ENCODE results near the gene EIF4G2. TPM values are rescaled to one million over a fixed set of nuclear protein-coding genes. Genes with fewer than 3 reads are reported as not detected.

Gene EIF4G2
- total and polyA plus RNA-seq, 2 experiments from 2014 or later, result 358 to 788 TPM

DNA sequence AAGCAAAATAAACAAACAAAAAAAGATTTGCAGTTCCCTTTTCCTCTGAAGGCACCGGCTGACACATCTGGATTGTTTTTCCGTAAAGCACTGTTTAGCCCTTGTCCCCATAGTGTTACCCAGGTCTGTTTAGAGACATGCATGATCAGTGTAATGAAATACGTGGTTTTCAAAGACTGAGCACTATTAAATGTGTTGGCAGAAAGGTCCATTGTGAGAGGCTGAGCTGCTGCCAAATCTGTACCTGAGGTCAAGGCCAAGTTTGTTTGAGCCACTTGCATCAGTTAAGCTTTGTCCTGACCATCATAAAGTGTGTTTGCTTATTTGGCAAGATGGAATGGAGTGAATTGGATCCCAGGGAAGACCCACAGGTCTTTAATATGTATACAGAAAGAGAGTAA is 31.3 kb downstream of the EIF4G2 start:
- no peaks in the 10 kb centered on the region for H3K27me3 ChIP-seq (ENCODE audit: insufficient read depth)
- Mint-ChIP-seq H3K36me3 (ENCODE audit: low read depth) (peaks cover 55% of the 10 kb centered on the region), H3K27ac (no peak overlapping the region), H3K4me3 (no peak overlapping the region), H3K27me3 (ENCODE audit: insufficient read depth, low read depth, poor library complexity) (no peaks in the 10 kb centered on the region), H3K4me1 (peaks cover 4% of the 10 kb centered on the region; the same call in 1 of the 3 replicates), H3K9me3 (no peaks in the 10 kb centered on the region)
- ATAC-seq (no peak), DNase-seq (ENCODE audit: low spot score) (no peak)
- no peaks in the 10 kb centered on the region; the same call in 1 of the 2 replicates for H4K20me1 ChIP-seq (replicated peaks; ENCODE audit: insufficient read depth)
- no peaks in the 10 kb centered on the region for H3K9me2 ChIP-seq (ENCODE audit: insufficient read depth)
- peaks cover 26% of the 10 kb centered on the region for H3K36me3 ChIP-seq (ENCODE audit: insufficient read depth)
- no peak overlapping the region for H3K4me3 ChIP-seq
- H3K27ac ChIP-seq (ENCODE audit: low read depth), result no peak overlapping the region
- no peaks in the 10 kb centered on the region for H3F3A ChIP-seq (replicated peaks; ENCODE audit: low read depth)
- no peaks in the 10 kb centered on the region for H3K79me2 ChIP-seq (replicated peaks; ENCODE audit: insufficient read depth)
- TF ChIP-seq CREB1 (CRISPR knock-in tag; IDR thresholded peaks at IDR 0.05; ENCODE audit: low read depth), result no peak
- H3K4me2 ChIP-seq, result no peak overlapping the region
- no peak overlapping the region for H2AFZ ChIP-seq
- no peaks in the 10 kb centered on the region for H3K4me1 ChIP-seq (ENCODE audit: insufficient read depth)

DNA sequence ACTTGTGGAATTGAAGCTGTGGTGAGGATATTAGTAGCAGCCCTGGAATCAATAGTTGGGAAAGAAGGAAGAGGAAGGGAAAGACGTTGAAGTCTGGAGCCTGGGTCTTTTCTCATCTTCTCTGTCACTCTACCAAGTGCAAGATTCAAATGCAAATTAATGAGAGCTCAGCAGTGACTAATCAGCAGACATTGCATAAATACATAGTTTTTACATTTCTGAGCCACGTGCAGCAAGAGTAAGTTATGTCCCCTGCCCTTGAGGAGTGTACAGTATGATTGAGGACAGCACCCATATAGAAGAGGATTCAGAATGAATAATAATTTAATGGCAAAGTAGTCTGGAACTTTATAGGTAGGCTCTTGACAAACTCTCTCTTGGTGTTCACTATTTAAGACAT is 33.9 kb downstream of the EIF4G2 start:
- Histone ChIP-seq H3K9me2 (ENCODE audit: insufficient read depth) (no peaks in the 10 kb centered on the region), H3K27me3 (ENCODE audit: insufficient read depth) (no peaks in the 10 kb centered on the region), H3F3A (replicated peaks; ENCODE audit: low read depth) (no peaks in the 10 kb centered on the region), H3K79me2 (replicated peaks; ENCODE audit: insufficient read depth) (no peaks in the 10 kb centered on the region), H3K4me2 (no peak overlapping the region), H3K27ac (ENCODE audit: low read depth) (no peak overlapping the region), H2AFZ (no peak overlapping the region), H3K36me3 (ENCODE audit: insufficient read depth) (peaks cover 32% of the 10 kb centered on the region), H4K20me1 (replicated peaks; ENCODE audit: insufficient read depth) (no peaks in the 10 kb centered on the region; the same call in 1 of the 2 replicates), H3K4me1 (ENCODE audit: insufficient read depth) (no peaks in the 10 kb centered on the region), H3K4me3 (no peak overlapping the region)
- Mint-ChIP-seq H3K4me1 (peaks cover 4% of the 10 kb centered on the region; the same call in 1 of the 3 replicates), H3K4me3 (no peak overlapping the region), H3K27me3 (ENCODE audit: insufficient read depth, low read depth, poor library complexity) (no peaks in the 10 kb centered on the region), H3K9me3 (no peaks in the 10 kb centered on the region), H3K27ac (no peak overlapping the region), H3K36me3 (ENCODE audit: low read depth) (peaks cover 79% of the 10 kb centered on the region)
- no peak for ATAC-seq
- no peak for TF ChIP-seq EZH2 (IDR thresholded peaks at IDR 0.05; ENCODE audit: low read depth, unreplicated experiment)
- TF ChIP-seq STAT1 (IDR thresholded peaks at IDR 0.05; ENCODE audit: unreplicated experiment), result no peak
- no peak for TF ChIP-seq ZNF331 (CRISPR knock-in tag; IDR thresholded peaks at IDR 0.05; ENCODE audit: low read depth)
- DNase-seq (ENCODE audit: low spot score), result no peak

DNA sequence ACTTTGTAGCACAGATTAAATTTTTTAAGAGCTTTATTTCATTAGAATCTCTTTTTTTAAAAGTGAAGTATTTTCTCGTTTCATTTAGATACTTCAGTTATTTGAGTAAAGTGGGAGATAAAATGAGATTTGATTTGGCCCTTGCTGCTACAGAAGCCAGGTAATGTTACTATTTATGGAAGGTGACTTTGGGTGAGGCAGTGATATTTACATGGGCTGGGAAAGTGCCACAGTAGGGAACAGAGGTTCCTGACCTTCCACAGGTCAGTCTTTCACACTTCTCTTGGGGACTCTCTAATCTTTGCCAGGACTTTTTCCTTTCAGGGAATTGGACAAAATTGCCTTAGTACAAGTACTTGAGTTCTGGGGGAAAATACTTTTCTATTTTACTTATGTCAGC is 37.3 kb downstream of the EIF4G2 start:
- no peak overlapping the region for H3K4me3 ChIP-seq
- H3F3A ChIP-seq (replicated peaks; ENCODE audit: low read depth), result no peaks in the 10 kb centered on the region
- H3K27ac ChIP-seq (ENCODE audit: low read depth), result no peak overlapping the region
- H4K20me1 ChIP-seq (replicated peaks; ENCODE audit: insufficient read depth), result no peaks in the 10 kb centered on the region
- H3K4me1 Mint-ChIP-seq, result peaks cover 18% of the 10 kb centered on the region
- H3K4me3 Mint-ChIP-seq, result no peak overlapping the region
- no peak for ATAC-seq
- H3K9me2 ChIP-seq (ENCODE audit: insufficient read depth), result no peaks in the 10 kb centered on the region
- H2AFZ ChIP-seq, result no peak overlapping the region
- no peak overlapping the region for H3K27ac Mint-ChIP-seq
- H3K27me3 Mint-ChIP-seq (ENCODE audit: insufficient read depth, low read depth, poor library complexity), result no peaks in the 10 kb centered on the region
- H3K27me3 ChIP-seq (ENCODE audit: insufficient read depth), result no peaks in the 10 kb centered on the region
- DNase-seq (ENCODE audit: low spot score), result no peak
- H3K79me2 ChIP-seq (replicated peaks; ENCODE audit: insufficient read depth), result no peaks in the 10 kb centered on the region
- peaks cover 70% of the 10 kb centered on the region for H3K36me3 Mint-ChIP-seq (ENCODE audit: low read depth)
- peaks cover 44% of the 10 kb centered on the region for H3K36me3 ChIP-seq (ENCODE audit: insufficient read depth)
- no peak overlapping the region for H3K4me2 ChIP-seq
- no peaks in the 10 kb centered on the region for H3K9me3 Mint-ChIP-seq
- peaks cover 7% of the 10 kb centered on the region for H3K4me1 ChIP-seq (ENCODE audit: insufficient read depth)
- TF ChIP-seq EZH2 (IDR thresholded peaks at IDR 0.05; ENCODE audit: low read depth, unreplicated experiment) (no peak), ZNF114 (CRISPR knock-in tag; IDR thresholded peaks at IDR 0.05) (no peak), EZH2phosphoT487 (IDR thresholded peaks at IDR 0.05; ENCODE audit: unreplicated experiment) (no peak), CREB1 (CRISPR knock-in tag; IDR thresholded peaks at IDR 0.05; ENCODE audit: low read depth) (no peak), POLR2AphosphoS5 (IDR thresholded peaks at IDR 0.05; ENCODE audit: low read depth) (no peak), ZNF331 (CRISPR knock-in tag; IDR thresholded peaks at IDR 0.05; ENCODE audit: low read depth) (no peak)
- TF ChIP-seq, protein P1, sequence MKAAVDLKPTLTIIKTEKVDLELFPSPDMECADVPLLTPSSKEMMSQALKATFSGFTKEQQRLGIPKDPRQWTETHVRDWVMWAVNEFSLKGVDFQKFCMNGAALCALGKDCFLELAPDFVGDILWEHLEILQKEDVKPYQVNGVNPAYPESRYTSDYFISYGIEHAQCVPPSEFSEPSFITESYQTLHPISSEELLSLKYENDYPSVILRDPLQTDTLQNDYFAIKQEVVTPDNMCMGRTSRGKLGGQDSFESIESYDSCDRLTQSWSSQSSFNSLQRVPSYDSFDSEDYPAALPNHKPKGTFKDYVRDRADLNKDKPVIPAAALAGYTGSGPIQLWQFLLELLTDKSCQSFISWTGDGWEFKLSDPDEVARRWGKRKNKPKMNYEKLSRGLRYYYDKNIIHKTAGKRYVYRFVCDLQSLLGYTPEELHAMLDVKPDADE (IDR thresholded peaks at IDR 0.05), result no peak
- TF ChIP-seq, protein P2, sequence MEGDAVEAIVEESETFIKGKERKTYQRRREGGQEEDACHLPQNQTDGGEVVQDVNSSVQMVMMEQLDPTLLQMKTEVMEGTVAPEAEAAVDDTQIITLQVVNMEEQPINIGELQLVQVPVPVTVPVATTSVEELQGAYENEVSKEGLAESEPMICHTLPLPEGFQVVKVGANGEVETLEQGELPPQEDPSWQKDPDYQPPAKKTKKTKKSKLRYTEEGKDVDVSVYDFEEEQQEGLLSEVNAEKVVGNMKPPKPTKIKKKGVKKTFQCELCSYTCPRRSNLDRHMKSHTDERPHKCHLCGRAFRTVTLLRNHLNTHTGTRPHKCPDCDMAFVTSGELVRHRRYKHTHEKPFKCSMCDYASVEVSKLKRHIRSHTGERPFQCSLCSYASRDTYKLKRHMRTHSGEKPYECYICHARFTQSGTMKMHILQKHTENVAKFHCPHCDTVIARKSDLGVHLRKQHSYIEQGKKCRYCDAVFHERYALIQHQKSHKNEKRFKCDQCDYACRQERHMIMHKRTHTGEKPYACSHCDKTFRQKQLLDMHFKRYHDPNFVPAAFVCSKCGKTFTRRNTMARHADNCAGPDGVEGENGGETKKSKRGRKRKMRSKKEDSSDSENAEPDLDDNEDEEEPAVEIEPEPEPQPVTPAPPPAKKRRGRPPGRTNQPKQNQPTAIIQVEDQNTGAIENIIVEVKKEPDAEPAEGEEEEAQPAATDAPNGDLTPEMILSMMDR (conservative IDR thresholded peaks at IDR 0.05; ENCODE audit: low read depth in 2 of 2), result no peak

All from GM23338 (cell line).